GM12878 (cell line): Measurements from ENCODE around the gene SLC23A2. TPM values are rescaled to one million over a fixed set of nuclear protein-coding genes. Genes with fewer than 3 reads are reported as not detected.
A peak's percentile ranks its signal among the peaks of the same experiment; 100 is the strongest.

Experiments used
- BHLHE40 ChIP-seq, 2 experiments: fragments of 450-650 bp in 1 of 2; IDR thresholded peaks; 2 replicates each; pipeline ENCODE4 v1.6.1; 2011 to 2017; ENCODE audit warnings: low read depth in 2 of 2, borderline replicate concordance in 1 of 2, improper control_type of control experiment in 1 of 2, low read length in 1 of 2, mild to moderate bottlenecking in 1 of 2
- CEBPB ChIP-seq, 2 experiments: fragments of 150-350 bp in 1 of 2; IDR thresholded peaks; 2 replicates each; pipeline ENCODE4 v1.6.1; 2012 to 2014; ENCODE audit warnings: low read depth in 2 of 2, low read length in 2 of 2, borderline replicate concordance in 1 of 2, inconsistent platforms in 1 of 2
- CHD1 ChIP-seq: IDR thresholded peaks from 2 replicates; pipeline ENCODE4 v1.6.1; 2012; ENCODE audit warnings: low read depth, low read length, improper control_type of control experiment
- CUX1 ChIP-seq: IDR thresholded peaks from 2 replicates; pipeline ENCODE4 v1.6.1; 2012; ENCODE audit warnings: improper control_type of control experiment, low read depth, low read length; ENCODE audit not compliant: insufficient replicate concordance
- ESRRA ChIP-seq: IDR thresholded peaks from 2 replicates; pipeline ENCODE4 v1.6.1; 2012; ENCODE audit warnings: mild to moderate bottlenecking, low read length, improper control_type of control experiment
- HSF1 ChIP-seq: fragments of 150-350 bp; IDR thresholded peaks from 2 replicates; pipeline ENCODE4 v1.6.1; 2014; ENCODE audit warnings: mild to moderate bottlenecking, low read depth, low read length
- IRF4 ChIP-seq: IDR thresholded peaks from 2 replicates; pipeline ENCODE4 v1.6.1; 2011; ENCODE audit warnings: low read depth, low read length
- JUNB ChIP-seq: IDR thresholded peaks from 2 replicates; pipeline ENCODE4 v1.6.1; 2016; ENCODE audit warnings: antibody characterized with exemption, mild to moderate bottlenecking
- PBX3 ChIP-seq: IDR thresholded peaks from 2 replicates; pipeline ENCODE4 v1.6.1; 2011; ENCODE audit warnings: mild to moderate bottlenecking, low read depth, low read length, moderate library complexity; ENCODE audit not compliant: insufficient replicate concordance
- RB1 ChIP-seq: fragments of 450-650 bp; formaldehyde crosslinking; IDR thresholded peaks from 2 replicates; pipeline ENCODE4 v1.6.1; 2017; ENCODE audit warnings: mild to moderate bottlenecking, borderline replicate concordance
- RCOR1 ChIP-seq: conservative IDR thresholded peaks from 2 replicates; pipeline ENCODE4 v1.6.1; 2012; ENCODE audit warnings: low read depth, low read length, improper control_type of control experiment
- RELB ChIP-seq: fragments of 450-650 bp; IDR thresholded peaks from 2 replicates; pipeline ENCODE4 v1.6.1; 2017; ENCODE audit warnings: low read depth, mild to moderate bottlenecking, moderate library complexity
- REST ChIP-seq: IDR thresholded peaks from 2 replicates; pipeline ENCODE4 v1.6.1; 2012; ENCODE audit warnings: mild to moderate bottlenecking, low read depth, low read length
- ZSCAN29 ChIP-seq: fragments of 450-650 bp; IDR thresholded peaks from 2 replicates; pipeline ENCODE4 v1.6.1; 2017; ENCODE audit warnings: mild to moderate bottlenecking, moderate library complexity
- polyA plus RNA-seq, 11 experiments: library from polyadenylated mRNA; depleted of rRNA in 4 of 11; unstranded in 6 of 11; stranded (reverse) in 5 of 11; fragments of >200 nt; fragmentation: Nextera tagmentation in 4 of 11; fragmentation: Illumina TruSeq in 1 of 11; extraction: Ambion mirVana in 4 of 11; extraction: Trizol in 1 of 11; gene quantifications; 1 replicate in 1 of 11; 2 replicates in 10 of 11; pipeline versions ENCODE4 v1.2.1 to v1.2.3, GENCODE V29; 2011 to 2016; ENCODE audit warnings: inconsistent platforms in 2 of 11, missing spikeins in 2 of 11, low read depth in 1 of 11
- total RNA-seq, 4 experiments: library from RNA; depleted of rRNA in 3 of 4; stranded (reverse); fragments of >200 nt in 3 of 4; fragmentation: Illumina TruSeq in 1 of 4; extraction: Trizol in 1 of 4; gene quantifications; 2 replicates each; pipeline versions ENCODE4 v1.2.1 to v1.2.3, GENCODE V29; 2013 to 2021

Gene SLC23A2
- total and polyA plus RNA-seq, 10 of the 15 experiments (the other 5 are each of a cell fraction or from before 2014, with no cell fraction given): 4.4 to 56.1 (median 35.5) TPM

GRCh38 chr20:4973330-4974097 is 27.8 kb downstream of the SLC23A2 start (continued):
- TF ChIP-seq RELB (peak; percentile 91), ESRRA (no peak), CUX1 (peak; percentile 42), HSF1 (no peak), BHLHE40 (IDR thresholded peaks at IDR 0.05; ENCODE audit: borderline replicate concordance in 1 of 2, low read depth in 2 of 2, low read length in 1 of 2) (peak; percentile 79 to 83; a peak in 3 of 4 replicates), RCOR1 (0 out of 2 replicates have a peak, but pooled peaks have one; percentile 58), PBX3 (no peak), CHD1 (no peak), ZSCAN29 (no peak), RB1 (no peak), JUNB (peak; percentile 18; the same call in 1 of the 2 replicates), CEBPB (IDR thresholded peaks at IDR 0.05; ENCODE audit: borderline replicate concordance in 1 of 2, low read depth in 2 of 2, low read length in 2 of 2) (0 out of 4 replicates have a peak, but pooled peaks of 1 of the 2 experiments have one; percentile 69), REST (no peak), IRF4 (peak; percentile 69; the same call in 1 of the 2 replicates)
